Measurements from ENCODE around the gene STK36.

DNA sequence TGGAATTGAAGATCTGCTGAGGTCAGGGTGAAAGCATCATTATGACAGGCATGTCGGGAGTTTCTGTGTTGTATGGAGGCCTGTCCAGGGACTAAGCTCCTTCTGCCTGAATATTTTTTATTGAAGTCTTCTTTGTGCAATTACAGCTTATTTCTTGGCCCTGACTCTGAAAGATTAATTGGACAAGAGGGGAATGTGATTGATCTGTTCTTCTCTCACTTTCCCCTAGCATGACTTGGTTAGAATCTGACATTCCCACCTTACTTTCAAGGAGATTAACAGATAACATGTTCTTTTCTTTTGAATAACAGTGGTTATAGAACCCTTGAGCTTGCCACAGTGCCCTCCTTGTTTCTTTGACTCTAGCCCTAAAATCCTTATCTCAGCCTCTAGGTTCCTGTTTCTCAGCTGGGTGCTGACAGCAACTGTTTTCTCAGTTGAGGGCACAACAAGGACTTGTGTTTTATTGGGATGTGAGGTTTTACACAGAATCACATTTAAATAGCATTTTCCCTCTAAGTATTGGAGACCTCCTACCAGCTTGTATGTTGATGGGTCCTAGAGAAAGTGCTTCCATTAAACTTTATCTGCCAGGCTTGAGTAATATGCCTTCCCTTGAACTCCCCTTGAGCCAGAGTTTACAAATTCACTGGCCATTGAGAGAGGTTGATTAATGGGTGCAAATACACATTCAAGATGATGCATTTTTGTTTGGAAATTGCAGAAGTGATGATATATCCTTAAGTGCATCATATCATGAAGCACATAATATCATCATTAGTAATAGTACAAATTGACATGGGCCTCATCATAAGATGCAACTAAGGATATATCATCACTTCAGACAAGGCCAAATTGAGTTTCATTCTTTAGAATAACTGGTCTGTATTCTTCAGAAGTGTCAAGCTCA, 51.2 kb downstream of the STK36 start:
- TF ChIP-seq POLR2AphosphoS5 (IDR thresholded peaks at IDR 0.05; ENCODE audit: low read depth, low read length) (no peak), TAF1 (IDR thresholded peaks at IDR 0.05; ENCODE audit: borderline replicate concordance, insufficient read depth, low read length) (no peak)
- TF ChIP-seq, protein P1, sequence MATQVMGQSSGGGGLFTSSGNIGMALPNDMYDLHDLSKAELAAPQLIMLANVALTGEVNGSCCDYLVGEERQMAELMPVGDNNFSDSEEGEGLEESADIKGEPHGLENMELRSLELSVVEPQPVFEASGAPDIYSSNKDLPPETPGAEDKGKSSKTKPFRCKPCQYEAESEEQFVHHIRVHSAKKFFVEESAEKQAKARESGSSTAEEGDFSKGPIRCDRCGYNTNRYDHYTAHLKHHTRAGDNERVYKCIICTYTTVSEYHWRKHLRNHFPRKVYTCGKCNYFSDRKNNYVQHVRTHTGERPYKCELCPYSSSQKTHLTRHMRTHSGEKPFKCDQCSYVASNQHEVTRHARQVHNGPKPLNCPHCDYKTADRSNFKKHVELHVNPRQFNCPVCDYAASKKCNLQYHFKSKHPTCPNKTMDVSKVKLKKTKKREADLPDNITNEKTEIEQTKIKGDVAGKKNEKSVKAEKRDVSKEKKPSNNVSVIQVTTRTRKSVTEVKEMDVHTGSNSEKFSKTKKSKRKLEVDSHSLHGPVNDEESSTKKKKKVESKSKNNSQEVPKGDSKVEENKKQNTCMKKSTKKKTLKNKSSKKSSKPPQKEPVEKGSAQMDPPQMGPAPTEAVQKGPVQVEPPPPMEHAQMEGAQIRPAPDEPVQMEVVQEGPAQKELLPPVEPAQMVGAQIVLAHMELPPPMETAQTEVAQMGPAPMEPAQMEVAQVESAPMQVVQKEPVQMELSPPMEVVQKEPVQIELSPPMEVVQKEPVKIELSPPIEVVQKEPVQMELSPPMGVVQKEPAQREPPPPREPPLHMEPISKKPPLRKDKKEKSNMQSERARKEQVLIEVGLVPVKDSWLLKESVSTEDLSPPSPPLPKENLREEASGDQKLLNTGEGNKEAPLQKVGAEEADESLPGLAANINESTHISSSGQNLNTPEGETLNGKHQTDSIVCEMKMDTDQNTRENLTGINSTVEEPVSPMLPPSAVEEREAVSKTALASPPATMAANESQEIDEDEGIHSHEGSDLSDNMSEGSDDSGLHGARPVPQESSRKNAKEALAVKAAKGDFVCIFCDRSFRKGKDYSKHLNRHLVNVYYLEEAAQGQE (IDR thresholded peaks at IDR 0.05; ENCODE audit: insufficient read depth in 1 of 2, low read depth in 2 of 2, low read length in 2 of 2) = no peak

Data from PFSK-1 (cell line).